GM18508 (cell line): ENCODE data around the gene SAMD13.

Source experiments
- ATAC-seq: cut with Tn5 transposase; IDR thresholded peaks from one replicate; pipeline ENCODE4 v1.9.1; 2021; ENCODE audit warnings: moderate number of reproducible peaks; ENCODE audit not compliant: insufficient read depth, unreplicated experiment

SAMD13 gene

DNA sequence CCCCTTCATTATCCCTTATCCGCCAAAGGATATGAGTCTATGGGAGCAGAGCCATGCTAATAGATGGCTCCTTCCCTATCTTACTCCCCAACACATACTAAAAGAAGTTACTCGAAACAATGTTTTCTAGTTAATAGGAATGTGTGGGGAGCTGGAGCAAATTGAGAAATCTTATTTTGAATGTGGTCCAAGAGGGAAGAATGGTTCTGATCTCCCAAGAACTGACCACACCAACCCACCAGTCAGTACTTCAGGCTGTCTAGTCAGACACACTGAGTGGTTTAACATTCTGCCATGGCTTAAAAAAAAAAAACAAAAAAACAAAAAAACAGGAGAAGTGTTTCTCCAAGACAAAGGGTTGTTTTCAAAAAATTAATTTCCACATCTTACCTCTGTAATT lies 65.3 kb downstream of the SAMD13 start:
- ATAC-seq, result no peak

DNA sequence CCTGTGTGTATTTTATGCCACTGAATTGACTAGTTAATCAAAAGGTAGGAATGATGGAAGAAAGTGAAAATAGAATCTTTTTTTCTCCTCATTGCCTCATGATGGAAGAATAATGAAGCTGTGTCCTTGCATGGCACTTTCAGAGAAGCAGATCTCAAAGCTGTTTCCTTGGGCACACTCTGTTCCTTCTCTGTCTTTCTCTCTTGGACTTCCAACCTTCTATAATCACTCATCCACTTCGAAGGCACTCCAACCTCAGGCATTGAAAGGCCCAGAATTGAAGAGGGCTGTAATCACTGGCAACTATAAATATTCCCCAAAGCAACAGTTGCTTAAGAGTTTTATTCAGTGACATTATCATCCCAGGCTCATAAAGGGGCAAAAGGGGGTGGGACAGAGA lies 65.7 kb downstream of the SAMD13 start:
- ATAC-seq, result no peak

DNA sequence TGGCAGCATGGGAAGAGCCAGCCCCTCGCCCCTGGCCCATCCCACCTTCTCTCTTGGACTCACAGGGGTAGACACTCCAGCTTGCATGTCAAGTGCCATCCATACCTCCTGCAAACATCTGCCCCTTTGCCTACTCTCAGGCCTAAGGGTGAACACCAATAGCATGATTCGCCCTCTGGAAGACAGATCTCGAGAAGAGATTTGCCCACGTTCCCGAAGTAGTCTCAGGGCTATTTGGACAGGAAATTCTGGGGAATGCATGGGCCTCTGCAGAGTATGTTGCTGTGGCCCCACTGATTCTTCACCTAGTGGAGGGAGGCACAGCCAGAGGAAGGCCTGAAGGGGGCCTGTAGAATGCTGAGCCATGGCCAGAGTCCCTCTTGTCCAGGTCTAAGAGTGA lies 66.9 kb downstream of the SAMD13 start:
- ATAC-seq, result no peak

DNA sequence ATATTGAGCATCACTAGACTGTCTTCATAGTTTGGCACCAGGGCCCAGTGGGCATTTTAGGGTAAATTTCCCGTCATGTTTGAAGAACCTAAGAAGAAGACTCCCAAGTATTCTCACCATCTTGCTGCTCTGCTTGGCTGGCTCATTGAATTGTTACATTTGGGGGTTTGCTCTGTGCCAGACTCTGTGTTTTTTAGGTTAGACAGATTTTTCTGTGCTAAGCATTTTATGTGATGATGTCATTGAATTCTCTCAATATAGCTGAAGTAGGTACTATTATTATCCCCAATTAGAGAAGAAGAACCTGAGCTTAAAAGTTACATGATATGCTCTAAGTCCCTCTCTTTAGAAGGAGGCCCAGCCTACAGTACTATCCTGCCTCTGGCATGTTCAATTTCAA lies 68.8 kb downstream of the SAMD13 start:
- no peak for ATAC-seq

DNA sequence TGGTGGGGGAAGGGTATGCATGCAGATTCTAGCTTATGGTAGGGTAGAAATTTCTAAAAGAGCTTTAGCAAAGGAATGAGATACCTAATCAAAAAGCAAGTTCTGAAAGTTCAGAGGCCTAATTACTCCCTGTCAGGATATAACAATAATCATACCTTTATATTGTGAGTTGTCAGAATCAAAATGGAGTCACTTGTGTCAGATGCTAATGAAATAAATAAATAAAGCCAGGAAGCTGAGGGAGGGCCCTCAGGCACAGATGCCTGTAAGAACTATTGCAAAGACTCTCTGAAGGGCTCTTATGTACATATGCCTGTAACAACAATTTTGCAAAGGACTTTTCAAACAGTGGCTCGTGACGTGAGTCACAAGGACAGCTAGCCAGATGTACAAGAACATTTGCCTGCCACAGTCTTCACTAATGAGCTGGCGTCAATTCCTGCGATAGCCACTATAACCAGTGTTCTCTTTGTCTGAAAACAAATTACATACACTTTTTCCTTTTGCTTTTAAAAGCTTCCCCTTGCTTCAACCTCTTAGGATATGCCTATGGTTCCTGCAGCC lies 69.4 kb downstream of the SAMD13 start:
- ATAC-seq, result no peak

DNA sequence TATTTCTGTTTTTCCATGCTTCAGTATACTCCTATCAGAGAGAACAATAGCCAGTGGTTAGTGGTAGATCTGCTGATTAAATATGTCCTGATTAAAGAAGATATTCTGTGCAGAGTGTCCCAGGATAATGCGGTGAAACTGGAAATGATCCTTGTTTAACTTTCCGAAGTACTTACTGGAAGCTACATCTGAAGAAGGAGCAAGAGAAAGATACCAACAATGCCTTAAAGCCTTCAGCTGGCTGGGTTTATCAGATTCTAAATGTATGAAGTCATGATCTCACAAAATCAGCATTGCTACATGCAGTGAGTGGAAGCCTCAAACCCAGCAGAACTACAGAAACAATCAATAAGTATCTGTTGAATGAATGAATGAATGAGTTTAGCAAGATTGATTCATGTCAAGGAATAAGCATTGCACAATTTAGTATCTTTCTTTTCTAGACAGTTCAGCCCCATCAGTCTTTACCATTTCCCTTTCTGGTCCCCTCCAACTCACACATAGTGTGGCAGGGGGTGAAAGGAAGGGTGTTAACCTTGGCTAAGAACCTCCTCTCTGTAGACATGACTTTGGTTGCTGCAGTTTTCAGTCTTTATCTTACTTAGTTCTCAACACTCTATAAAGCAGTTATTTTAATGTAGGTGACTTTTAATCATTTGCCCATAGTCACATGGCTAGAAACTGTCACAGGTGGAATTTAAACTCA lies 72.1 kb downstream of the SAMD13 start:
- ATAC-seq, result no peak

DNA sequence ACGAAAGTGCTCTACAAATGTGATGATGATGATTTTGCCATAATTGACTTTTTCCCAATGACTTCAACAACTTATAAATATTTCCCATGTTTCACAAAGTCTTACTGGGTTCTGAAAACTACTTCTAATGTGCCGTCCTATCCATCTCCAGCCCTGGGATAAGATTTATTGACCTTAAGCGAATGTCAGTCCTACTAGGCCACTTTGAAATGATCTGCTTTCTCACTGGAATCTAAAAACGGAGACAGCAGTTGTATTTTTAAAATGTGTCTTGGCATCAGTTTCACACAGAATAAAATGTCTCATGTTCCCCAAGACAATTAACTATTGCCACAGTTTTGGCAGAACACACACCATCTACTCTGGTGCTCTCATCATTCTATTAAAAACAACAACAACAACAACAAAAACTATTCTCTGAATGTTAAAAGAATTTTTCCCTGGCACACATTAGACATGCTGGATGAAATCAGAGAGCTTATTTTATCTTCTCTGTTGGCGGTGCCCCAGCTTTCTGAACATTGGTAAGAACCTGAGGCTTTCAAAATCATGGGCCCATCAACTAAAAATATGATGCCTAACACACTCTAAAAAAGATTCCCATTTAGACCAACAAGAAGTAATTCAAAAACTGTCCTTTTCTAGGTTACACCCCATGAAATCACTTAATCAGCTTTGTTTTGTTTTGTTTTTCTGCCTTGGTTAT lies 73.6 kb downstream of the SAMD13 start:
- no peak for ATAC-seq

DNA sequence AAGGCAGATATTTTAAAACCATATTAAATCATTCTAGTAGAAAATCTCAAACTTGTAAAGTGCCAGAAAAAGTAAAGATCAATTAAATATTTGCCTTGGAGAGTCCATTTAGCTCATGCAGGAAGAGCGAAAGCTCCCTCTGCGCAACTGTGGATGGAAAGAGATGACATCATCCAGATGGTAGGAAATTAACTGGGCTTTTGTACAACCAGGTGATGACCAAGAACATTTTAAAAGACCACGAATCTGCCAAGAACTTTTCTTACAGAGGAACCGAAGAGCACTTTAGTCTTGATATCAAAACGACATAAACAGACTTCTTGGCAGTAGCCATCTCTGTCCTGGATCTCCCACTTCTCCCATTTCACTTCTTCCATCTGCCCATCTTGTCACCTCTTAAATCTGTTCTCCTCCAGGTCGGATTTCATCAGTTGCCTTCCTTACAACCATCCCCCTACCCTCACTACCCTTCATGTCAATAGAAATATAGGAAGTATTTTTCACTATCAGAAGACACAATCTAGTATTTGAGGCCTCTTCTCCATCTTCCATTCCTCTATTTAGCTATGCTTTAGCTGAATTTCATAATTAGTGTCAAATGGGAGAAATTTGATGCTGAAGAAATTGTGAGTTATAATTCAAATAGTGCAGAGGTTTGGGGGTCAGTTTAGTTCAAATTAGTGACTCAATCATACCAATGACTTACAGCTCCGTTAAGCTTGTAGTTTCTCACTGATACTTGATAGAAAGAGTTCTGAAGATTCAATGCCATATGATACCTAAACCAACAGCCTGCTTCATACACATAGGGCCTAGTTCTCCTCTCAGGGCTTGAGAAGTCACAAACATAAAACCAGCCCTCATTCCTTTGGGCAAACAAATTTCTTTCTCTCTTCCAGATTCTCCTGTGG lies 74.7 kb downstream of the SAMD13 start:
- ATAC-seq, result no peak

DNA sequence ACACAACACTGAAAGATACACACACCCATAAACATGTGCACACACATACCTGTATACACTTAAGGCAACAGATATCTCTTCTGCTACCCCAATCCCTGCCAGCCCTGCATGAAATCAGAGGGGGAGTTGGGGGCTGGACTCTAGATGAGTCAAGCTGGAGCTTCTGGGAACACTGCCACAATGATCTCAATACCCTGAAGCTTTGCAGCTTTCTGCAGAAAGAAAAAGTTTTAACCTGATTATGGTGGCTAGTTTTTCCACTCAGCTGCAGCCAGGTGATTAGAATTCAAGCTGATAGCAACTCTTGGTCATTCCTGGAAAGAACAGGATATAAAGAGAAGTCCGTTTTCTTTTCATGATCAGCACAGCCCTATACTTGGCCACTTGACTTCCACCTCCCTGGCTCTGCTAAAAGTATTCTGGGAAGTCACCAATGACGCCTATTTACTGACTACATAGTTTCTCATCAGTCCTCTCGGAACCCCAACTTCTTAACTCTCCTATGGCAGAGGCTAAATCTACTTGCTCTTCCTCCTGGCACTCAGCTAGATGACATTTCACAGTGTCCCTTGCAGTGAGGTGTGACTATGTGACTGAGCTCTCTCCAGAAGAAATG lies 76.1 kb downstream of the SAMD13 start:
- no peak for ATAC-seq

DNA sequence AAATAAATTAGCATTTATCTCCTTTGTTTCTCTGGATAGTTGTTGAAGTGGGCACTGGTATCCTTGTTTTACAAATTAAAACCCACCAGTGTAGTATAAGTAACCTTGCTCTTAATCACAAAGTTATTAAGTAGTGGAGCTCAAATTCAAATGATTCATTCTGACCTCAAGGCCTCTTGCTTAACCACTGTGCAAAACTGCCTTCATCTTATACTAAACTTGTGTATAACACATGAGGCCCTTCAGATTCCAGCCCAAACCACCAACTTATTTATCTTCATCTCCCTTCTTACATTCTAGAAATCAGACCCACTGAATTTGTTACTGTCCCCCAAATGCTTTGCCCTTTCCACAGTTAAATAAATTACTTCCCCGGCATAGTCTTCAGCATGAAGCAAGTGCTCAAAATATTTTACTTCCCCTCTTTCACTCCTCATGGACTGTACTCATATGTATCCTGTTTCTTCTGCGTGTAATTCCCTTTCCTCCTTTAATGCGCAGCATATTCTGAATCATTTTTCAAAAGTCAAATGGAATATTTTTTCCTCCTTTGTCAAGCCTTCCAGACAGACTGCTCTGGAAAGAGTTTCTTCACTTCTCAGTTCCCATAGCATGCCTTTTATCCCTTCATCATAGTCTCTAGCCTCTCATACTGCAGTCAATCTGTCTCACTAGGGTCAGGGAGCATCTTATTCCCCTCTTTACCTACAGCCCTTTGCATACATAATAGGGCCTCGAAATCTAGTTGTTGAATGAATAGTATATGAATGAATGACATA lies 77.8 kb downstream of the SAMD13 start:
- ATAC-seq, result no peak

DNA sequence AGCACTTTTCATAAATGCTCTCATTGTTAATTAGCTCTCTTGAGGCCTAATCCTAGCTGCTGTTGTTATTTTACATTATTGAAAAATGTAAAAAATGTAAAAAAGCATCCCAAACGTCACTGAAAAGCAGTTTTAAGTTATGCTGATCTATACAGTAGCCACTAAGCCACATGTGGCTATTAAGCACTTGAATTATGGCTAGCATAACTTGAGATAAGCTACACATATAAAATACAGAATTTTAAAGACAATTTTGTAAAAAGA lies 78.3 kb downstream of the SAMD13 start:
- no peak for ATAC-seq

DNA sequence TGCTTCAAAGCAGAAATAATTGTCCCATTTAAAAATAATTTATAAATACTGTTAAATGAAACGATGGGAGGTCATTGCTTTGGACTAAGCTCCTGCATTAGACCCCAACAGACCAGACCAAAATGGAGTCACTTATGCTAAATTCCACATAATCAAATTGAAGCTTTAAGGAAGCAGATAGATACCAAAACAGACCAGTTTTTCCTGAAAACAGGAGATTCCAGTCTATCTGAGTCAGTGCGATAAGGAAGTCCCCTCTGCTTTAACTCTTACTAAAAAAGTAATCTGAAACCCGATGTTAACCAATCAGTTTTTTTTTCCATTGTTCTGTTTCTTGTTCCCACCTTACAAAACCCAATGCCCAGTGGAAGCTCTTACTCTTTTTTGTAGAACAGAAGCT lies 80.6 kb downstream of the SAMD13 start:
- no peak for ATAC-seq

DNA sequence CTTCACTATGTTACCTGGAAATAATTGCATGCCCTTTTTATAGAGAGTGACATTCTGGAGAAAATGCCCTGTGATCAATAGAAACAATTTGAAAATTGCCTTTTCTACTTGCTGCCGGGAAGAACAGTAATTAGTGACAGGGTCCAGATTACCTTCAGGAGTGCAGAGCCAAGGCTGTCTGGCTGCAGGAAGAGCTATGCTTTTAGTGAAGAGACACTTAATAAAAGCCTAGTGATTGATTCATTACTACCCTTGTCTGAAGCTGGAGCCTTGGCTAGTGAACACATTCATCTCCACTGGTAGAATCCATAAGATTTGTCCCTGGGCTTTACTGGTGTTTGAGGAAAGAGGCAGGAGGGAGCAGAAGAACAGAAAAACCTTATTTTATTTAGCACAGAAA lies 83.8 kb downstream of the SAMD13 start:
- ATAC-seq, result no peak

DNA sequence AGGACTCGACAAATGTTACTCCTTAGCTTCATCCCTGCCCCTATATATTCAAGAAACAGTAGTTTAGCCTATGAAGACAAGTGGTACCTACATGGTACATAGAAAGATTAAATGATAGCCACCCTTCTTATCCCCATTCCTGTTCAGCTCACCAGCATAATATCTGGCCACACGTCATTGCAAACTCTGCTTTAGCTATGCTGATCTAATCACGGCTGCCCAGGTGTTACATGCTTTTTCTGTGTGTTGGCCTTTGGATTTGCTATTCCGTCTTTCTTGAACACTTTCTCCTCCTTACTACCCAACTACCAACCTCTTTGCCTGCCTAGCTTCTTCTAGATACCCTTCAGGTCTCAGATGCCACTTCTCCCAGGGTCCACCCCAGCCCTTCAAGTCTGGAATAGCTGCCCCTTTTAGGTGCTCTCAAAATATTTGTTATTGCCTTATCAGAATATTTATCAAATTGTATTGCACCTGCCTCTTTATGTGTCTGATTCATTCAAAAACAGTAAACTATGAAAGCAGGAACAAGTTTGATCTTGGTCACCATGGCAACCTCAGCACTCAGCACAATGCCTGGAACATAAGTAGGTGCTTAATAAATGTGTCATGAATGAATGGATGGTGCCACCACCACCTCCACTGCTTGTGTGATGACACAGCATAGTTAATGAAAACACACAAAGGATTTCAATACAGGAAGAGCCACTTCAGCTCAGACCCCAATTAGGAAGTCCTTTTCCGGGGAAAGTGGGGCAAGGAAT lies 85.4 kb downstream of the SAMD13 start:
- ATAC-seq, result no peak

DNA sequence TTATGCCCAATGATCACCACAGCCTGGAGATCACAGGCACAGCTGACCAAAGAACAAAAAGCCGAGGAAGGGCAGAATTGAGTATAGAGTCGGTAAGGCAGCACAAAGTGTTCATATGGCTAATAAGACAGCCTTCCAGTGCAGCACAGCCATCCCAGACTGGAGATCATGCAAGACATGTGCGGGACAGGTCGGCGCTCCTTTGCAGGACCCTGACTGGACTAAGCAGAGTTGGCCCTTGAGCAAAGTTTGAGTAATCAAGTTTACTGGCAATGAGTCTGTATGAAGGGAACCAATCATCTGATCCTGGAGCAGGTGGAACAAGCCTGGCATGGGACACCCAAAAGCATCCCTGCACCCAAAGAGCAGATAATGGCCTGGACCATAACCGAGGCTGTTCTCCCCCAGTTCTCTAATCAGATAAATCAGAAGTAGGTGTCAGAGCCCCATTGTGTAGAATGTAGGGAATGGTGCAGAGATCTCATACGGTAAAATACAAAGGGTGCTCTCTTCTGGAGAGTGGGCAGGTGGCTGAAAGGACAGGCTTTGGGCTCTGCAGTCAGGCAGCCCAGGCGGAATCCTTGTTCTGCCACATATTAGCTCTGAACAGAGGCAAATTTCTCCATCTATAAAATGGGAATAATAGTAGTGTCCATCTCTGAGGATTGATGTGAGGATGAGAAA lies 86.1 kb downstream of the SAMD13 start:
- ATAC-seq, result no peak

DNA sequence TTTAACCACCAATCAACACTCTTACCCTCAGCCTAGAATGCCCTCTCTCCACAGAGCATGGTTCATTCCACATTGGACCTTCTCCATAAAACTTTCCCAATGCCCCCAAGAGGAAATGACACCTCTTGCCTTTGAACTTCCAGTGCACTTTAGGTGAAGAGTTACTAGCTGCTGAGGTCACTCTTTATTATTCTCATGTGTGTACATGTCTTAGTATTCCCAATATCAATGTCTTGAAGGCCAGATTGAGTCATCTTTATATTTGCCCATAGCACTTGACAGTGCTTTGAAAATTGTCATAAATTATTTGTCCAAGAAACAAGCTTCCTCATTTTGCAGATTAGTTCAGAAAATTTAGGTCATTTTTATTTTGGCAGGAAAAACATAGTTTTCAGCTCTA lies 88.7 kb downstream of the SAMD13 start:
- ATAC-seq, result no peak

DNA sequence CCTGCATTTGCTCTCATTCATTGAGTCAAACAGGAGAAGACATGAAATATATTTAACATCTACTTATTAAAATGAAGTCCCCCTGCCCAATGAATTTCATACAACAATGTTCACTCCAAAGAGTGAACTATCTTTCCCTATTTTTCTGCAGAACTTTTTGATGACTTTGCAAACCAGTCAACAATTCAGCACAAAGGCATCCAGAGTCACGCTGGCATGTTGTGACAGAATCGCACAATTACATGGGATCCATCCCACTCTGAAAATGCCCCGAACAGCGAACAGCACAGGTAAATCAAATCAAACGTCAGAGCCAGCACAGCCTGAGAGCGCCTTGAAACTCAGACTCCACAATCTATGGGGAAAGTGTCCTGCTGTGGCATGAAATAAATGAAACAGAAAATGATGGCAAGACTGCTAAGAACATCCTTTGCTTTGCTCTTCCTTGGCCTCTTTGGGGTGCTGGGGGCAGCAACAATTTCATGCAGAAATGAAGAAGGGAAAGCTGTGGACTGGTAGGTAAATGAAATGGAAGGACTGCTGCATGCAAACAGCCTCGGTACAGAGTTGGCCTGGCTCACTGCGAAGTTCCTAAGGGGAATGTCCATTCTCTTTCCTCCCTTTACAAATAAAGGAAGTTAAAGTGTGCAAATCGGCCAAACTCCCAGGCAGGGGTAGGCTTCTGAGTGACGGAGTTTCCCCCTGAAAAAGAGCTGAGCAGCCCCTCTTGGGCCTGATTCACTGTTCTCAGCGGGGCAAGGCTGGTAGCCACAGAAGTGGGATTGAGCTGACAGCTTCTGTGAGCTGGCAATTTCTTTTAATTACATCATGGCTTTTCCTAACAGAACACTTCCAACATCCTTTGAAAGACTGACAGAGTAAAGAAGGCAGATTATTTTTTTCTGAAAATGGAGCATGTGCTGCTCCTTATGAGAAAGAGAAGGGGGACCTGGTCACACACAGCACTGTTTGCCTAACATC lies 97.0 kb downstream of the SAMD13 start, which contains the start of gene DNASE2B:
DNASE2B (plus strand) TSS at position 310 of the 981 bp plus-strand sequence; CDS start at position 391, 81 bp downstream.
- no peak for ATAC-seq
